GM12864 (cell line): ENCODE results near the gene PLEKHA7.
A peak's percentile ranks its signal among the peaks of the same experiment; 100 is the strongest.

Source experiments
- DNase-seq: peaks from one replicate; pipeline ENCODE4 v3.0.0-alpha.2; 2011; ENCODE audit warnings: low read depth
- H3K4me3 ChIP-seq: 2 replicates; pipeline ENCODE4 v1.5.1; 2011; ENCODE audit warnings: mild to moderate bottlenecking, low read depth, low read length, control low read depth
- CTCF ChIP-seq: IDR thresholded peaks from 2 replicates; pipeline ENCODE4 v1.5.1; 2011; ENCODE audit warnings: low read depth, mild to moderate bottlenecking, moderate library complexity, low read length, control low read depth, inconsistent platforms; ENCODE audit errors: missing control alignments

Gene PLEKHA7

GRCh38 chr11:16958833-16959232 lies 55.4 kb downstream of the PLEKHA7 start:
- no peak overlapping the region for H3K4me3 ChIP-seq
- no peak for DNase-seq
- TF ChIP-seq CTCF, result no peak

GRCh38 chr11:16956538-16957153 lies 57.6 kb downstream of the PLEKHA7 start:
- TF ChIP-seq CTCF, result no peak
- no peak overlapping the region for H3K4me3 ChIP-seq
- no peak for DNase-seq

DNA sequence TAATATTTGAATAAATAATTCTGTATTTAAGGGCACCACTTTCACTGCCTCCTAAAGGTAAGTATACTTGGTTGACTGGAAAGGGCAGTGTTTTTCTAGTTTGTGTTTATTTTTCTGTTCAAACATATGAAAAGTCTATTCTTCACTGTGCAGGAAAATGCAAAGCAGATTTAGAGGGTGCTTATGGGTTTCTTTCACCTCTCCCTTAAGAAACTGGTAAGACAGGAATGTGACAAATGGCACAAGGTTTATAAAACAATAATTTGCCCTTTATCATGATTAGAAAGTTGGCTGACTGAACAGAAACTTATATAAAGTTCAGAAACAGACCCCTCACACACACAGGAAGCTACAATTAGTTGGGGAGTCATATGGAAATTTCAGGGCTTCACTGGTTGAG lies 60.6 kb downstream of the PLEKHA7 start:
- no peak for DNase-seq
- H3K4me3 ChIP-seq, result no peak overlapping the region
- TF ChIP-seq CTCF, result no peak

- H3K4me3 ChIP-seq, result no peak overlapping the region; the same call in 1 of the 2 replicates
- peak; percentile 21 for DNase-seq
- TF ChIP-seq CTCF, result no peak
These were observed 67.5 kb downstream of the PLEKHA7 start for GRCh38 chr11:16946477-16947282.

DNA sequence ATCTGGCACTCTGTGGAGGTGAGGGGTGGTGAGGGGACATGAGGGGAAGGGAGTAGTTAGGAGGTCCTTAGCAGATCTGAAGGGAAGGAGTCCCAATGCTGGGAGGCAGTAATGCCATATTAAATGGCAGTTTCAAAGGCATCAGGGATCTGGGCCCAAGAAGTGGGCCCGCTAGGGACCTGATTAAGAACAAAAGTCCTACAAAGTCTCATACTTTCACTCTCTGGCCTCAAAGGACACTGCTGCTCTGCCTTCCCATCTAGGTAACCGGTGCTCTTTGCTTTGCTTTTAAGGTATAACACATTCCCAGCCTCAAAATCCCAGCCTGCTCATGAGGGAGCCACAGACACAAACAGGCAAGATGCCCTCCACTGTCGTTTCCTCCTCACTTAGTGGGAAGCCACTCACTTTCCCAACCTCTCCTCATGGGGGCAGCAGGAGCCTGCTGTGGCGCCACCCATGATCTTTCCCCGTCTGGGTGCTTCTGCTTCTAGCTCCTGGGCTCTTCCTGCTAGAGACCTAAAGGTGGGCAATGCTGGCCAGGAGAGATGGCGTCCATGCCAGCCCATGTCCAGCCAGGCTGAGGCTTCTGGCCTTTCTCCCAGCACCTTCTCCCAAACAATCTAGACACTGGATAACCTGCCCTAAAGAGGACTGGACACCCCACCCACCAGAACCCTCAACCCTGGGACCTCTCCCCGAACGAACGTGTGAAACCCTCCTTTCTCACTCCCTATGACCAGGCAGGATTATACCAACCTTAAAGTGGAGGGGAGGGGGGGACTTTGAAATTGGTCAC lies 68.3 kb downstream of the PLEKHA7 start:
- DNase-seq, result peak; percentile 55
- TF ChIP-seq CTCF, result peak; percentile 88
- no peak overlapping the region; the same call in 1 of the 2 replicates for H3K4me3 ChIP-seq

GRCh38 chr11:16942911-16943310 lies 71.3 kb downstream of the PLEKHA7 start:
- no peak overlapping the region for H3K4me3 ChIP-seq
- no peak for DNase-seq
- no peak for TF ChIP-seq CTCF
